GM04503 (cell line): ENCODE measurements around the gene DCDC2.
"Not testable (repeated sequence)": the region's sequence is repeated elsewhere in the genome, so short reads cannot be mapped to it uniquely, and the experiment has no call there.

Experiments used
- DNase-seq: peaks from one replicate; pipeline ENCODE4 v3.0.0-alpha.2; 2012; ENCODE audit warnings: low read depth

DCDC2 gene

DNA sequence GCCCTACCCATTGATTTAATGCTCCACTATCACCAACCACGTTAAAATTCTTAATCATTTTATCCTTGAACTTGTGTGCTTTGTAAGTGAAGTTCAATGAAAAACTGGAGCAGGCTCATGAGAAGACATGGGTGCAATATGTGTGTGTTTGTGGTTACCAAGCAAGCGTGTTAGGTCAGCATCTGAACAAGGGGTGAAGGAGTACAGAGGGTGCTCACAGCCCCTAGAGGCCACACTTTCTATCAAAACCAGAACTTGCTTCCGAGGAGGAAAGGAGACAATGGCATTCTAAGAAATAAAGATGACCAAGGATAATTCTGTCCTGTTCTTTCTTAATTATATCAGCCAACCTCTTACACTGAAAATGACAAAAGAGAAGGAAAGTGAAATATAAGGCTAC lies 138.2 kb downstream of the DCDC2 start:
- DNase-seq, result no peak

- DNase-seq, result no peak
Measured at GRCh38 chr6:24214984-24215383, 142.9 kb downstream of the DCDC2 start.

DNA sequence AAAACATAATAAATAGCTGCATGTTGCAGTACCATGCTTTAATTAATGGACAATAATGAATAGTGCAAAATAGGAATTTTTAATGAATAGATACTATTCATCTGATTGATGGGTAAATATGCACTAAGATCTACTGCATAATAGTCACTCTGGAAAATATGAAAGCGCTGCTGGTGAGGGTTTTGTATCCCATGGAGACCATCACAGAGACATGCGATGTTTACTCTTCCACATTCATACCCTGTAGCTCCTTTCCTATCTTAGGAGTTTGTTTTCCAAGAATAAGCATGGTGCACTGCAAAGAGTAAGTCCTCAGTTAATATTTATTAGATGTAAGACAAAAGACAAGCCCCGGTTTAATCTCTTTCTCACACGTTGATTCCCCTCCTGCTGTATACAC lies 150.4 kb downstream of the DCDC2 start:
- DNase-seq, result no peak

DNA sequence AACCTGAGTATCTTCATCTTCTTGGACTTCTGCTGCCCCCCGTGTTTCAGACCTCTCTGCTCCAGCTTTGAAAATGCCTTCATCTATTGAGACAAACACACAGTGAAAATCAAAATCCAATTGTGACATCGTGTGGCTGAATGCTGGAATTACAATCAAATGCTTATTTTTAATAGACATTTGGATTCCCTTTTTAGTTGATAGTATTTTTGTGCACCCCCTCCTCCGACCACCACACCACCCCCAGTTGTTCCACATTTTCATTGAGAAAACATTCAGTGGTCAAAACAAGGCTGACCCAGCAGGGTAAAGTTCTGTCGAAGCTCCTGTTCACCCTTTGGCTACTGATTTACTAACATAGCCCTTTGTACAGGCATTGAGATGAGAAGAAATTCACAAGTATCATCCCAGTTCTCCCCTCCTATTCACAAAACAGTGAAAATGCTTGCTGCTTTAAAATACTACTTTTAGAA lies 152.8 kb downstream of the DCDC2 start:
- DNase-seq, result no peak

DNA sequence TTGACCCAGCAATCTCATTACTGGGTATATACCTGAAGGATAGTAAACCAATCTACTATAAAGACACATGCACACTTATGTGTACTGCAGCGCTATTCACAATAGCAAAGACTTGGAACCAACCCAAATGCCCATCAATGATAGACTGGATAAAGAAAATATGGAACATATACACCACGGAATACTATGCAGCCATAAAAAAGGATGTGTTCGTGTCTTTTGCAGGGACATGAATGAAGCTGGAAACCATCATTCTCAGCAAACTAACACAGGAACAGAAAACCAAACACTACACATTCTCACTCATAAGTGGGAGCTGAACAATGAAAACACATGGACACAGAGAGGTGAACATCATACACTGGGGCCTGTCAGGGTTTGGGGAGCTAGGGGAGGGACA lies 153.7 kb downstream of the DCDC2 start:
- DNase-seq, result not testable (repeated sequence)

DNA sequence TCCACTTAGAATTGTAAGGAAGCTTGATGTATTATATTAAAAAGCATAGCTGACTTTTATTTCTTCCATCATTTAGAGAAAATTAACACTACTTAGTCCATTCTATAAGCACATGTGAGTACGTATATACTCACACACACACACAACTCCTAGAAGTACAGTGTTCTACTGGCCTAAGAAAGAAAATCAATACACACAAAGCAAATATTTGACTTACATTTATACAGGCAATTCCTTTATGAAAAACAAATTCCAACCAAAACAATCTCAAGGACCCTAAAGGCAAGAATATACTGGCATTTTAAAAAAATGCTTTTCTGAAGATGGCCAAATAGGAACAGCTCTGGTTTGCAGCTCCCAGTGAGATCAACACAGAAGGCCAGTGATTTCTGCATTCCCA lies 160.0 kb downstream of the DCDC2 start:
- DNase-seq, result no peak

- no peak for DNase-seq
Measured at GRCh38 chr6:24195836-24196597, 161.8 kb downstream of the DCDC2 start.

DNA sequence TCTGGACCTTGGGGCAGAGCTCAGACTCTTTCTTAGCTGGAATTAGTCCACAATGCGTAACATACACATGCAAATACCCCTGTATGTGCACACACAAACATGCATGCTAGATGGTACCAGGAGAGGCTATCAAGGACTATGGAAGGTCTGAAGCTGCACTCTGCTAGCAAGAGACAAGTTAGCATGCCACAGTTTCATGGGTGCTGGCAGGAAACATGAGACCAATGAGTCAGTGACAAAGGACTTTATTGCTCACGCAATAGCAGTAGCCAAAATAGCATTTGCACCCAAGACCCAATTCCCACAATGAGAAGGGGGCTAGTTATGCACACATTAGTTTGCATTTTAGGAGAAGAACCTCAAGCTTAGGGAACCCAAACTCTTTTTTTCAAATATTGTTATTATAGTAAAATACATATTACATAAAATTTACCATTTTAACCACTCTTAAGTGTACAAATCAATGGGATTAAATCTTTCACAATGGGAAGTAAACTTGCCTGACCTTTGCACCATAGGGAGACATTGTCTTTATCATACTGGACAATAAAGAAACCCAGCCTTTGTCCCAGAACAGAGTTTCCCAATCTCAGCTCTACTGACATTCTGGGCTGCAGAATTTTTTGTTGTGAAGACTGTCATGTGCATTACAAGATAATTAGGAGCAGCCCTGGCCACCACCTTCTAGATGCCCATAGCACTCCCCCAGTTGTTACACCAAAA lies 162.7 kb downstream of the DCDC2 start:
- no peak for DNase-seq

DNA sequence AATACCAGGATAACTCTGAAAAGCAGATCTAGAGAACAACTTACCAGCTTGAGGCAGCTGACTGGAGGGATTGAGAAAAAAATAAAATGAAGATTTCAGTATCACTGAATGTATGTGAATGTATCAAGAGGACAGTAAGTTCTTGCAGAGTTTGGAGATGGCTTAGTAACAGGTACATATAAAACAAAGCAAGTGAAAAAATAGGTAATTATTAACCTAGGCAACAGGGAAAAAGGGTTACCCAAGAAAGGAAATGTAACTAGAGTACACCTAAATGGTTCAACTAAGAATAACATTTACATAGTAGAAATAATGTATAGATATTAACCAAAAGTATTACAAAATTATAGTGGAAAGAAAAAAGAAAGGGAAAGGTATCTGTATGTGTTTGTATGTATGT lies 164.5 kb downstream of the DCDC2 start:
- DNase-seq, result no peak

DNA sequence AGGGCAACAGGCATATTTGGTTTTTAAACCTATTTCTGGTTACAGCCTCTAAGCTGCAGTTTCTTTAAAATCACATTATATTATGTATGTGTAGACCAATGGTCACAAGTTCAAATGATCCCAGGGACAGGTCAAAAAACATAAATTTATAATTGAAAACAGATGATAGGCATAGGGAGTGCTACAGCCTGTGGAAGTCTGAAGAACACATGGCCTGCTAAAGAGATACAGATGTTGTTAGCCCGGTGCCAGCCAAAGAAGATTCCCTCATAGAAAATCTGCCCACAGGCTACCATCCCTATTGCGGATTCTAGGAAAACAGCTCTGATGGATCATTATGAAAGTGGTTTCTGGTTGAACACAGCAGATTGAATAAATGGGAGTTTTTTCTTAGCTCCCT lies 166.5 kb downstream of the DCDC2 start:
- no peak for DNase-seq

GRCh38 chr6:24188578-24189080 lies 169.2 kb downstream of the DCDC2 start:
- no peak for DNase-seq

DNA sequence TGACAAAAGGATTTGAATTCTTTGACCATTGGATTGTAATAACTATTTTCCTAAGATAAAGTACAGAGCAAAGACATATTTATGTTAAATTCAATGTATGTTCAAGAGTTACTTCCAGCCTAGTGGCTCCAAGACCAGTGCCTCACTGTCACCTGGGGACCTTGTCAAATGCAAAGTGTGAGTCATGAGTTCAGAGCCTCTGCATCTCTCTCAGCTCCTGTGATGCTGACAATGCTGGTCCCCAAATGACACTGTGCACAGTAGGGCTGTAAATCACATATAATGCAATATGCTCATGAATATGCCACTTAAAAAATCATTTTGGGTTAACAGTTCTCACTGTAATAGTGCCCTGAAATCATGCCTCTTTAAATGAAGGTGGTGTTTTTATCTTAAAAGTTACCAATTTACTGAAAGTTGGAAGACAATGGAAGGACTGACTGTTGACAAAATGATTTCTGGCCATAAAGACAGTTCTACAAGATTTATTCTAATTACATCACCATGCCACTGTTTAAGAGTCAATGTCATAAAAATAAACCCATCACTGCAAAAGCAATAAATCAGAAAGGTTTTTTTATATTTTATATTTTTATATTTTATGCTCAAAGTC lies 169.8 kb downstream of the DCDC2 start:
- DNase-seq, result no peak

- no peak for DNase-seq
Measured at GRCh38 chr6:24186349-24186748, 171.5 kb downstream of the DCDC2 start.

GRCh38 chr6:24183584-24183983 lies 174.3 kb downstream of the DCDC2 start:
- DNase-seq, result no peak

- no peak for DNase-seq
Measured at GRCh38 chr6:24157886-24158285, 200.0 kb downstream of the DCDC2 start.

DNA sequence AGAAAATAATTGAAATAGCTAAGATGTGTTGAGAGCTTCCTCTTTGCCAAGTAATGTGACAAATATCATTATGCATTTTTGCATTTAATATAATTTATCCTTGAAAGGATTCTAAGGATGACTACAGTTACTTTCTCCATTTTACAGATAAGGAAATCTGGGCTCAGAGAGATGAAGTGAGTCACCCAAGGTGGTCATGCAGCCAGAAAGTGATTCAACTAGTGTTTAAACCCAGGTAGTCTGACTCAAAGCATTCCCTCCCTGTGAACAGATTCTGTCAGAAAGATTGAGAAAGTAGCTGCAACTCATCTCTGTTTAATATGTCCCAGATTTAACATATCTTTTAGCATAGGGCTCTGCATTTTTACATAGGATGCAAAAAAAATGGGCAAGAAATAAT lies 203.7 kb downstream of the DCDC2 start:
- DNase-seq, result no peak

DNA sequence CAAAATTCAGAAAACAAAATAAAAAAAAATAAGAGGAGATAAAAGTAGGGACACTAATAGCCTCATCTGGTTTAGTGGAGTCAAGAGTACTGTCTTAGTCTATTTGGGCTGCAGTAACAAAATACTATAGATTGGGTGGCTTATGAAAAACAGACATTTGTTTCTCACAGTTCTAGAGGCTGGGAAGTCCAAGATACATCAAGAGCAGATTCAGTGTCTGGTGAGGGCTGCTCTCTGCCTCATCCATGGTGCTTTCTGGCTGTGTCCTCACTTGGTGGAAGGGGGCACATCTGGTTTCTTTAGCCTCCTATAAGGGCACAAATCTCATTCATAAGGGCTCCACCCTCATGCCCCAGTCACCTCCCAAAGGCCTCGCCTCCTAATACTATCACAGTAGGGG lies 205.8 kb downstream of the DCDC2 start:
- DNase-seq, result no peak

- no peak for DNase-seq
Measured at GRCh38 chr6:24149836-24150235, 208.0 kb downstream of the DCDC2 start.

- no peak for DNase-seq
Measured at GRCh38 chr6:24149296-24149695, 208.6 kb downstream of the DCDC2 start.

DNA sequence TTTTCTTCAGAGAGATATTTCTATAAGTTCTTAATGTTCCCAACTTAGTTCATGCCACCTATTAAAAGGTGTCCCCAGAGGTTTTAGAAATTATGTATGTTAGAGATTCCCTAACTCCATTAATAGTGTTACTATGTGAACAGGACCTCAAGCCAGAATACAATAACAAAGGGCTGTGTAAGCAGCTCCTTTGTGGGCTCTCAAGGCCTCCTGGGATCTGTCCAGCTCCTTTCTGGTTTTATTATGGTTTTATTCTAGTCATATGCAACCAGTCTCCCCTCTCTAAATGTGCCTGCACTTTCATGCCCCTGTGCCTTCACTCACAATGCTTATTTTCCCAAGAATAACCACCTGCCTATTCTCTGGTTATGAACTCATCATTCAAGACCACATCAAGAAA lies 209.2 kb downstream of the DCDC2 start:
- no peak for DNase-seq

GRCh38 chr6:24148154-24148570 lies 209.7 kb downstream of the DCDC2 start:
- DNase-seq, result no peak

DNA sequence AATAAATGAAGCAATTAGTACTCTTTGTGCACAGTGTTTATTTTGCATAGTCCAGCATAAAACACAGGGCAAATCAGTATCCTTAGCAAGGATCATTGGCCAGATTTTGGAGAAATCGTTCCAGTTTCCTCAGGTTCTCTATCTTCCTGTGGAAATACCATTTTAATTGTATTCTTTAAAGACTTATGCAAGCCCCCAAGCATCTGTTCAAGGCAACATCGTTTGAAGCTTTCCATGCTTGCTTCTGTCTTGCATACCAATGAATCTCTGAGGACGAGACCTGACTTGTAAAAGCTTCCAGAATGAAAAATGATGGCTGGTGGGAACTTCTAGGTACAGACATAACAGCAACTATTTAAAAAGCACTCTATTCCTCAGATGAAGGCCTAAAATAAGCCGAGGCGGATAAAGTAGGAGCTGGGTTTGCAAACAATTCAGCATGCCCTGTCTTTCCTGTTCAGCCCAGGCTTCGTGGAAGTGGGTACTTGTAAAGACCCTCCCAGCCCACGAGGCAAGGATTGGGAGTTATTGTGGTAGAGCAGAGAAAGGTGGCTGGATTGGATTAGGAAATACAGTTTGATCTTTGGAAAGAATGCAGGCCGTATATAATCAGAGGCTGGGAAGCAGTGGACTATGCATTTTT lies 210.2 kb downstream of the DCDC2 start:
- DNase-seq, result no peak
